OCI-LY3 (cell line): ENCODE results near the gene ITPR1.
"Not testable (repeated sequence)": the region's sequence is repeated elsewhere in the genome, so short reads cannot be mapped to it uniquely, and the experiment has no call there.

Source experiments
- H2AFZ ChIP-seq: fragments of 200-600, 300-600 bp; shearing (Covaris generic); 2 replicates; pipeline ENCODE4 v1.6.0; 2014; ENCODE audit warnings: antibody characterized with exemption, low read depth, low read length
- H3K27ac ChIP-seq: fragments of 200-600, 300-600 bp; sonication (generic); 2 replicates; pipeline ENCODE4 v1.5.1; 2014; ENCODE audit warnings: mild to moderate bottlenecking, low read length, moderate library complexity, mixed read lengths
- H3K27me3 ChIP-seq: fragments of 200-600, 300-600 bp; sonication (generic); 2 replicates; pipeline ENCODE4 v1.6.1; 2014; ENCODE audit warnings: low read depth, low read length, mixed read lengths
- H3K36me3 ChIP-seq: fragments of 200-600, 300-600 bp; sonication (generic); replicated peaks from 2 replicates; pipeline ENCODE3; 2014; ENCODE audit warnings: low read depth, low read length, mixed read lengths
- H3K4me1 ChIP-seq: fragments of 300-600, 200-600 bp; sonication (generic); 2 replicates; pipeline ENCODE4 v1.6.1; 2014; ENCODE audit warnings: low read length, mixed read lengths
- H3K4me2 ChIP-seq: fragments of 200-600, 300-600 bp; sonication (generic); 2 replicates; pipeline ENCODE4 v1.6.1; 2014; ENCODE audit warnings: low read length, mixed read lengths
- H3K4me3 ChIP-seq: fragments of 300-600, 200-600 bp; sonication (generic); 2 replicates; pipeline ENCODE4 v1.5.1; 2014; ENCODE audit warnings: antibody characterized with exemption, mild to moderate bottlenecking, low read length, moderate library complexity
- H3K79me2 ChIP-seq: fragments of 300-600, 200-600 bp; shearing (Covaris generic); 2 replicates; pipeline ENCODE4 v1.6.1; 2014; ENCODE audit warnings: mild to moderate bottlenecking, low read length, mixed read lengths
- H3K9ac ChIP-seq: fragments of 300-600, 200-600 bp; shearing (Covaris generic); 2 replicates; pipeline ENCODE4 v1.6.0; 2014; ENCODE audit warnings: mild to moderate bottlenecking, low read length, moderate library complexity
- H3K9me3 ChIP-seq: fragments of 200-600, 300-600 bp; shearing (Covaris generic); 2 replicates; pipeline ENCODE4 v1.6.1; 2014; ENCODE audit warnings: low read length, mixed read lengths; ENCODE audit not compliant: insufficient read depth
- H4K20me1 ChIP-seq: fragments of 200-600, 300-600 bp; sonication (generic); 2 replicates; pipeline ENCODE4 v1.6.1; 2016; ENCODE audit warnings: low read length, mixed read lengths; ENCODE audit not compliant: insufficient read depth
- EZH2phosphoT487 ChIP-seq: fragments of 200-600 bp; shearing (Covaris generic); IDR thresholded peaks from 2 replicates; pipeline ENCODE4 v1.6.1; 2018; ENCODE audit warnings: antibody characterized with exemption, mixed run types, low read depth
- TF ChIP-seq, protein P1 (sequence below): fragments of 200-600, 300-600 bp; sonication (generic); IDR thresholded peaks from 2 replicates; pipeline ENCODE4 v1.5.1; 2014; ENCODE audit warnings: antibody characterized with exemption, low read length, low read depth

Gene ITPR1

DNA sequence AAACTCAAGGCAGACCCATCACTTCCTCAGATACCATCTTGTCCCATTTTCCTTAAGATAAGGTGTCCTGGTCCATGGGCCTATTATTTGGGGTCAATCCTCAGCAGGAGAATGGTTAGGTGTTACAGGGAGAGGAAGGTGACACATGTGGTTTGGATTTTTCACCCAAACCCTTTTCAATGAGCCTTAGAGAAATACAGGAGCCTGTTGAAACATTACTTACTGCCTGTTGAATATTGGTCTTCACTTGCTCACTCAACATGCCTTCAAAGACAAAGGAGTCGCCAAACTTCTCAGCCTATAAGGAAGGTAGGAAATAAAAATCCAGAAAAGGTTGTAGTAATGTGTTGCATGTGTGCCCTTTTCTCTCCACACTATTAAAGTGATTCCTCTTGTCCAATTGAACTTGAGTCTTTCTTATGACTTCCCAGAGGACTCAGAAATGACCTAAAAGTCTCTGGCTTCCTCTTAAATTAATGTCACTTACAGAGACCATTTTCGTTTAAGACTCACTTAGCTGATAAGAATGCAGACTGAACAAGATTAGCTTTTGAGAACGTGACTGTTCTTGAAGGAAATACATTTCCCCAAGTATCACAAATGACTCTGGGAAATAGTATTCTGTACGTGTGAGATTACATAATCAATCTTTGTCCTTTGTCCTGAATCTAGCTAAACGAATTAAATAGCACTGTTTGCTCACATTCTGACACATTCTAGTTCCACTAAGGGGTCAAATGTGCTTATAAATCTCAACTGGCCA is 43.9 kb upstream of the ITPR1 start:
- TF ChIP-seq, protein P1, sequence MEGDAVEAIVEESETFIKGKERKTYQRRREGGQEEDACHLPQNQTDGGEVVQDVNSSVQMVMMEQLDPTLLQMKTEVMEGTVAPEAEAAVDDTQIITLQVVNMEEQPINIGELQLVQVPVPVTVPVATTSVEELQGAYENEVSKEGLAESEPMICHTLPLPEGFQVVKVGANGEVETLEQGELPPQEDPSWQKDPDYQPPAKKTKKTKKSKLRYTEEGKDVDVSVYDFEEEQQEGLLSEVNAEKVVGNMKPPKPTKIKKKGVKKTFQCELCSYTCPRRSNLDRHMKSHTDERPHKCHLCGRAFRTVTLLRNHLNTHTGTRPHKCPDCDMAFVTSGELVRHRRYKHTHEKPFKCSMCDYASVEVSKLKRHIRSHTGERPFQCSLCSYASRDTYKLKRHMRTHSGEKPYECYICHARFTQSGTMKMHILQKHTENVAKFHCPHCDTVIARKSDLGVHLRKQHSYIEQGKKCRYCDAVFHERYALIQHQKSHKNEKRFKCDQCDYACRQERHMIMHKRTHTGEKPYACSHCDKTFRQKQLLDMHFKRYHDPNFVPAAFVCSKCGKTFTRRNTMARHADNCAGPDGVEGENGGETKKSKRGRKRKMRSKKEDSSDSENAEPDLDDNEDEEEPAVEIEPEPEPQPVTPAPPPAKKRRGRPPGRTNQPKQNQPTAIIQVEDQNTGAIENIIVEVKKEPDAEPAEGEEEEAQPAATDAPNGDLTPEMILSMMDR = no peak
- TF ChIP-seq EZH2phosphoT487 = no peak
- H4K20me1 ChIP-seq = no peaks in the 10 kb centered on the region
- no peak overlapping the region for H3K4me3 ChIP-seq
- H3K9me3 ChIP-seq = no peaks in the 10 kb centered on the region
- no peaks in the 10 kb centered on the region for H3K4me1 ChIP-seq
- no peaks in the 10 kb centered on the region for H3K36me3 ChIP-seq
- H2AFZ ChIP-seq = no peak overlapping the region
- no peaks in the 10 kb centered on the region for H3K27me3 ChIP-seq
- H3K27ac ChIP-seq = no peak overlapping the region
- no peak overlapping the region for H3K9ac ChIP-seq
- H3K79me2 ChIP-seq = no peaks in the 10 kb centered on the region
- no peak overlapping the region for H3K4me2 ChIP-seq

DNA sequence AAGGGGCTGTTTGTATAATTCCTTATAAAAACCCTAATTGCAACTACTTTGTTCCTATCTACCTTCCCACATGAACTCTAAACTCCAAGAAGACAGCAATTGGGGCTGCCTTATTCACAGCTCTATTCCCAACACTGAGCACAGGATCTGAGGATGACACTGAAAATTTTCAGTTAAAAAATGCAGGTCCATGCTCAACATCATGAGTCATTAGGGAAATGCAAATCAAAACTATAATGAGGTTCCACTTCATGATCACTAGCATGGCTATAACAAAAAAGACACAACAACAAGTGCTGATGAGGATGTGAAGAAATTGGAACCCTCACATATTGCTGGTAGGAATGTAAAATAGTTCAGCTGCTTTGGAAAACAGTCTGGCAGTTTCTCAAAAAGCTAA is 39.0 kb upstream of the ITPR1 start:
- TF ChIP-seq EZH2phosphoT487 = no peak
- TF ChIP-seq, protein P1 = no peak
- no peaks in the 10 kb centered on the region for H4K20me1 ChIP-seq

DNA sequence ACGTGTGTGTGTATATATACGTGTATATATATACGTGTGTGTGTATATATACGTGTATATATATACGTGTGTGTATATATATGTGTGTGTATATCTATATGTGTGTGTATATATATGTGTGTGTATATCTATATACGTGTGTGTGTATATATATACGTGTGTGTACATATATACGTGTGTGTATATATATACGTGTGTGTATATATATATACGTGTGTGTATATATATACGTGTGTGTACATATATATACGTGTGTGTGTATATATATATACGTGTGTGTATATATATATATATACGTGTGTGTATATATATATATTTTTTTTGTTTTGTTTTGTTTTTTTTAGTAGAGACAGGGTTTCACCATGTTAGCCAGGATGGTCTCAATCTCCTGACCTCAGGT is 36.4 kb upstream of the ITPR1 start:
- not testable (repeated sequence) for H3K9ac ChIP-seq, H3K27ac ChIP-seq

More for the DNA sequence above, 39.0 kb upstream of the ITPR1 start:
- Histone ChIP-seq H3K27me3 (no peaks in the 10 kb centered on the region), H3K4me3 (no peak overlapping the region), H3K27ac (no peak overlapping the region), H3K9ac (no peak overlapping the region), H3K9me3 (no peaks in the 10 kb centered on the region), H3K79me2 (no peaks in the 10 kb centered on the region), H2AFZ (no peak overlapping the region), H3K4me2 (no peak overlapping the region), H3K4me1 (no peaks in the 10 kb centered on the region), H3K36me3 (no peaks in the 10 kb centered on the region)

DNA sequence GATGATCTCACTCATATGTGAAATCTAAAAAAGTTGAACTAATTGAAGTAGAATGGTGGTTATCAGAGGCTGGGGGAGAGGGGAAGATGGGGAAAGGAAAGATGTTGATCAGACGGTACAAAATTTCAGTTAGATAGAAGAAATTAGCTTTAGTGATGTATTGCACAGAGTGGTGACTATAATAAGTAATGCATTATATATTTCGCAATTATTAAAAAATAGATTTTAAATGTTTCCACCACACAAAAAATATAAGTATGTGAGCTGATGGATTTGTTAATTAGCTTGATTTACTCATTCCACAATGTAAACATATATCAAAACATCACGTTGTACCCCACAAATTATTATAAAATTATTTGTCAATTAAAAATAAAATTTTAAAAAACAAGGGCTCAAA is 34.2 kb upstream of the ITPR1 start:
- no peaks in the 10 kb centered on the region for H3K9me3 ChIP-seq

More for the DNA sequence above, 36.4 kb upstream of the ITPR1 start:
- not testable (repeated sequence) for H3K79me2 ChIP-seq, H3K36me3 ChIP-seq, H3K4me2 ChIP-seq, H3K4me3 ChIP-seq, H2AFZ ChIP-seq, H4K20me1 ChIP-seq, H3K27me3 ChIP-seq, H3K9me3 ChIP-seq, H3K4me1 ChIP-seq

More for the DNA sequence above, 34.2 kb upstream of the ITPR1 start:
- Histone ChIP-seq H2AFZ (no peak overlapping the region), H3K4me1 (no peaks in the 10 kb centered on the region), H3K27me3 (no peaks in the 10 kb centered on the region), H3K4me3 (no peak overlapping the region), H3K27ac (no peak overlapping the region), H4K20me1 (no peaks in the 10 kb centered on the region), H3K4me2 (no peak overlapping the region), H3K79me2 (no peaks in the 10 kb centered on the region), H3K36me3 (no peaks in the 10 kb centered on the region), H3K9ac (no peak overlapping the region)
- TF ChIP-seq, protein P1 = no peak
- no peak for TF ChIP-seq EZH2phosphoT487
